NCI-H2029 treated with DMSO at 0.1 percent for 48 hours (cell line): ENCODE data around the gene TMEM178B.
A peak's percentile ranks its signal among the peaks of the same experiment; 100 is the strongest.

ENCODE experiments used
- DNase-seq: peaks from one replicate; lab custom pipeline; 2025; lab: John Stamatoyannopoulos, UW

TMEM178B gene

DNA sequence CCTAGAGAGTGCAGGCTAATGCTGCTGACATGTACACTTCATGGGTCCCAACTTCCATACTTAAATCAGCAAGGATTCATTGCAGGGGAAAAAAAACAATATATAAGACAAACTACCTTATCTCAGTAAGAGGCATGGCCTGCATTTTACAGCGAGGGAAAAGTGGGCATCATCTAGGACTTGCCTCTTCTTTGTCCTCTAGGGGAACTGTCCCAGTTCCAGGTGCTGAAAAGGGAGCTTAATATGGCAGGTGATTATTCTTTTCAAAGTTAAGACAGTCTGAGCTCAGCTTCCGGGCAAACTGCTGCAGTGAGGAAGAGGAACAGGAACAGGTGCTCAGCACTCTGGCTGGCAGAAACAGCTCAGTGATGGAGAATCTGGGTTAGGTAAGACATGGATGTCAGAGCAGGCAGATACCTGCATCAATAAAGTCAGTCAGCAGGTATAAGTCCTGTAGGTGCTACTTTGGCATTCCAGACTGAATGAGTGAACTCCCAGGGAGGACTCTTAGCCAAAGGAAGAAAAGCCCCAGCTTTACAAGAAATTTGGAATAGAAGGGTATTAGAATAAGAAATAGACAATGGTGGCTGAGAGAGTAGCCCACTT, 147.2 kb downstream of the TMEM178B start:
- no peak for DNase-seq

DNA sequence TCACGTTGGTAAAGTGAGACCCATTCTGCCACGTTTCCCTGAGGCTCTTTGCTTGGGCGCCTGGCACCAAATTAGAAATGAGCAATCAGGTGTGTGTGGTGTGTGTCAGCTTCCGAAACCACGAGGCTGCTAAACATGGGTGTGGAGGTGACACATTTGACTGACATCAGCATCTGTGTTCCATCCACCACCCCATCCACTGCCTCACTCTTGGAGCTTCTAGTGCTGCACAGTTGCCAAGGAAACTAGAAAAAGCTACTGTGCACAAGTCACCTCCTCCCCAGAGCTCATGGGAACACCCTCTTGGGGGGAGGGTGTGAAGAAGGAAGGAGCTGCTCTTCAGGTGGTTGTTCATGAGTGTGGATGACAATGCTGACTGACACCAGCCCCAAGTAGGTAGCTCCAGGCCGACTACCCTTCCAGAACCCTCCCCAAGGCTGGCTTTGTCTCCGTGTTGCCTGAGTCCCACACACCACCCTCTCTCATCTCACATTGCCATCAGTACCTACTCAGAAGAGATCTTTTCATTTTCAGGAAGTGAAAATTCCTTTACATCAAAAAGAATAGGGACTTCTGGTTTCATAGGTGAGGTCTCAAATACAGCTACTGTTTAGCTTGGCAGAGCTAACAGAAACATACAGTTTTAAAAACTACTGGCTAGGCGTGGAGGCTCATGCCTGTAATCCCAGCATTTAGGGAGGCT, 152.2 kb downstream of the TMEM178B start:
- DNase-seq, result no peak

GRCh38 chr7:141227454-141227853, 153.6 kb downstream of the TMEM178B start:
- DNase-seq, result no peak

DNA sequence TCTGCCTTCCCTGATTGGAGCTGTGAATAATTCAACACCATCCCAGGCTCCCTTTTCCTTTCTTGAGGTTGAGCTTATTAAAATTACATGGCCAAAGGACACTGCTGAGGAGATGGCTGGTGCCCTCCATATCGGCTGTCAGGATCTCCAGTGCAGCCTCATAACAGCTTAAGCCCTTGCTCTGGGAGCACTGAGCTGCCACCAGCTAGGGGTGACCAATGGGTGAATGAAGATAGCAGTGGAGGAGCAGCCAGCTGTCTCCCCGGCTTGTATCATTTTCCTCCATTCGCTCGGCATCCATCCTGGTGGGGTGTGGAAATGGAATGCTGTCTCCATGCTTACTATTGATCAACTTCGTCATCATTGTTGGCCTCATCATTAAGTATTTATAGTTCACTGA, 154.6 kb downstream of the TMEM178B start:
- DNase-seq, result no peak

DNA sequence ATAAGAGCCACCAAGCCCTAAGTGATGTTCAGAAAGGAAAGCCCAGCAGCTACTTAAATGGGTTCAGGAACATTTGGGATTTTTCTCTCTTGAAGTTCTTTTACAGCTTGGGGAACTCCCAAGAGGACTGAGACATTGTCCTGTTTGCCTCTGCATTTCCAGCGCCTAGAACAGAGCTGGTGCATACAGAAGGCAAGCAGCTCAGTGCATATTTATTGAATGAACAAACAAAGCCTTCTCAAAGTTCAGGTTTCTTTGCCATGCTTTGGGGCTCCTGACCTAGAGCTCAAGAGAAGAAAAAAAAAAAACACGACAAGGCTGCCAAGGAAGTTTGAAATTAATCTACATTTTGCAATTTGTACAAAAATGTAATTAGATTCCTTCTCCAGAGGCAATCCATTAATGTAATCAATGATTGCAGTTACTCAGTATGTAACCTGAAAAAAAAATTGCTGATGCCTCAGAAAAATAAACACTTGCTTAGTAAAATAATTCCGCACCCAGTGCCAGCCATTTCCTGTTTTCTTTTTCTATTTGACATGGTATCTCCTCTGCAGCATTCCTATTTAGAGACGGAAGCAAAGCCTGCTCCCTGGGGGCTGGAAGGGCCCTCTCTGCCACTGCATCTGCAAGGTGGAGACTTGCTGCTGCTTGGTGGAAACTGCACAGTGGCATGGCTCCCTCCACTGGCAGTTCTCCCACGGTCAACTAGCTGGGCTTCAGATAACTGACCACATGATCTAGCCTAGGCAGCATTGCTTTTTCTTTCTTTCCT, 157.3 kb downstream of the TMEM178B start:
- peak; percentile 42 for DNase-seq

GRCh38 chr7:141232286-141233051, 158.6 kb downstream of the TMEM178B start:
- no peak for DNase-seq

GRCh38 chr7:141234335-141235105, 160.7 kb downstream of the TMEM178B start:
- DNase-seq, result no peak

- DNase-seq, result no peak
Measured at GRCh38 chr7:141235656-141236055, 161.8 kb downstream of the TMEM178B start.

- no peak for DNase-seq
Measured at GRCh38 chr7:141238596-141239243, 164.9 kb downstream of the TMEM178B start.

DNA sequence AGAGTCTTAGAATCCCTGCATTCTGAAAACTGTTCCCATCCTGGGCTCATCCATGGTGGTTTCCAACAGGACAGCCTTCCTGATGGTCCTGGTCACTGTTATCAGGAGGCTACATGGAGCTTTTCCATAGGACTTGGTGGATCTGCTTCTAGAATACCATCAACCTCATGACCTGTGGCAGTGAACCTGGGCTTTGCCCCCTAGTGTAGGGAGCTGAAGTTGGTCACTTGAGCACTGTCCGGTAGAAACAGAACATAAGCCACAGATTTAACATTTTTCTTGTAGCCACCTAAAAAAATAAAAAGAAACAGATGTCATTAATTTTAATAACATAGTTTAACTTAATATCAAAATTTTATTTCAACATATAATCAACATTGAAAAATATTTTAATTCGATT, 165.8 kb downstream of the TMEM178B start:
- DNase-seq, result no peak

- no peak for DNase-seq
Measured at GRCh38 chr7:141242568-141242967, 168.7 kb downstream of the TMEM178B start.

- no peak for DNase-seq
Measured at GRCh38 chr7:141243368-141243767, 169.5 kb downstream of the TMEM178B start.

- DNase-seq, result no peak
Measured at GRCh38 chr7:141244435-141244834, 170.6 kb downstream of the TMEM178B start.

DNA sequence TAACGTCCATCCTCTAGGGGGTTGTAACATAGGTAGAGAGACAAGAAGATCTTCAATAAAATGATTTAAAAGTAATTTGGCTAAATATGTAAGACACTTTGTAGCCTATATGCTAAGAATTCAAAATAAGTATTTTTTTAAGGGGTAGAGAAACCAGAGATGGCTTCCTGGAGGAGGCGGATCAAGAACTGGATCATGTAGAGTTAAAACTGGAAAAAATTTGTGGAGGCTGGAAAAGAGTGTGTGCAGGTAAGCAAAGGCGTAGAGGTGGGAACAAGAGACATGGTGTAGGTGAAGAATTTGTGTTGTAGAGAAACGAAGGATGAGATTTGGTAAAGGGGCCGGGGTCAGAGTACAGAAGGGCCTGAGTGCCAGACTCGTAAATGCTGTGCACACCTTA, 172.6 kb downstream of the TMEM178B start:
- DNase-seq, result no peak

GRCh38 chr7:141251180-141251579, 177.3 kb downstream of the TMEM178B start:
- DNase-seq, result no peak

DNA sequence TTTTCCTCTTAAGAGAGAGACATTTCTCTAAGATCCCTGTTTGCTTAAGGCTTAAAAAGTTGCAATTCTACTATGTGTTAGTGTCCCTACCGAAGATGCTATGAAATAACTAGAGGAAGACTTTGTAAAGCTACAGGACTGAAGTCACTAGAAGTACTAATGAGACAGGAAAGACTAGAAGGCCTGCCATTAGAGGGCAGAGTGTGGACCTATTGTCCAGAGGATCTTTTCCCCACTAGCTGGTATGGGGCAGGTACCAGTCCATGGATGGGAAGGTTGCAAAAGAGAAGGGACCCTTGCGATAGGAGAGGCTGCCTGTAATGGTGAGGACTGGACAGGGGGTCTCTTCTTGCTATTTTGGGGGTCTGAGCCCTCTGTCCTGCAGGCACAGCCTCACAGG, 178.1 kb downstream of the TMEM178B start:
- DNase-seq, result no peak

- no peak for DNase-seq
Measured at GRCh38 chr7:141257597-141257996, 183.7 kb downstream of the TMEM178B start.

DNA sequence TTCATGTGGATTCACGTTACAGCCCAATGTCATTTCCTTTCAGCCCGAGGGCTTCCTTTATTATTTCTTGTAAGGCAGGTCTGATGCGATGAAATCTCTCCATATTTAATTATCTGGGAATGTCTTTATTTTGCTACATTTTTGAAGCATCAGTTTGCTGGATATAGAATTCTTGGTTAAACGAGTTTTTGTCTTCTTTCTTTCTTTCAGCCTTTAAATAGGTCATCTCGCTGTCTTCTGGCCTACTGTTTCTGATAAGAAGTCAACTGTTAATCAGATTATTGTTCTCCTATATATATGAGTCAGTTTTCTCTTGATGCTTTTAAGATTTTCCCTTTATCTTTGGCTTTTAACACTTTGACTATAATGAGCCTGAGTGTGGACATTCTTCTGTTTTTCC, 184.7 kb downstream of the TMEM178B start:
- DNase-seq, result no peak

DNA sequence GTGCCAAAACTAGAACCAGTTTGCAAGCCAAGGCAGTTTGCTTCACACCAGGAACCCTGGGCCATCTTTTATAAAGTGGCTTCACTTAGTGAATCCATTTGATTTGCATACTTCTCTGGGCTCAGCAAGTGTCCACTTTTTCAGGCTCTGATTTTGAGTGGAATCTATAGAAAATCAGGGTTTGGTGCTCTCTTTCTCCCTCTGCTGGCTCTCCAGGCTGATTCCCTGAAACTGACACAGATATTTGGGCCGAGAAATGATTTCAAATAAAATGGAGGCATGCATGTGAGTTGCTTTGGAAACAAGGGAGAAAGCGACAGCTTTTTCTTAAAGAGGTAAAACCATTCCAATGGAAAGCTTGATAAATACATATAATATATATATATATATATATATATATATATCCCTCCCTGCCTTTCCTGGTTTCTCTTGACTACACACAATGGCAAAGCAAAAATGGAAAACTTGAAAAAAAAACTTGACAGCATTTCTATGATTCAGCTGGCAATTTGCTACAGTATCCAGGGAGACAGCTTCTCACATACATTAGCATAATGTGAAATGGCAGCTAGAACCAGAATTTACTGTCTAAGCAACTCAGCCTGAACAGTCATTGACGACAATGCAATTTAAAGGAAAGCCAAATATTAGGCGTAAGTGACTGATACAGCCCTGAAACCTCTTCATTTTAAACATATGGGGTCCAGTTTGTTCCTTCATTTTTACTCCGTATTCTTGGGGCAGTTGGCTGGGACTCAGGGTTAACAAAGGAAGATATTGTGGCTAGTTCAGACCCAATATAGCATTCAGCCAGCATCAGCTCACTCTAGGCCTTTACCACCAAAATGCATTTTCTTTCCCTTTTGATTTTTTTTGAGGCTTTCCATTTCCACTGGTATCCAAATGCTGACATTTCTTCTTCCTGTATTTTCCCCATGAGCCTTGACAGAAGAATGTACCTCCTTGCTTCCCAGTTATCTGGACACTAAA, 188.5 kb downstream of the TMEM178B start:
- no peak for DNase-seq

- no peak for DNase-seq
Measured at GRCh38 chr7:141263508-141263907, 189.6 kb downstream of the TMEM178B start.
